ENCODE results near the gene EVL. TPM values are rescaled to one million over a fixed set of nuclear protein-coding genes. Genes with fewer than 3 reads are reported as not detected.

EVL gene
- total RNA-seq, 1 donor from 2014 or later: 6.1 TPM

DNA sequence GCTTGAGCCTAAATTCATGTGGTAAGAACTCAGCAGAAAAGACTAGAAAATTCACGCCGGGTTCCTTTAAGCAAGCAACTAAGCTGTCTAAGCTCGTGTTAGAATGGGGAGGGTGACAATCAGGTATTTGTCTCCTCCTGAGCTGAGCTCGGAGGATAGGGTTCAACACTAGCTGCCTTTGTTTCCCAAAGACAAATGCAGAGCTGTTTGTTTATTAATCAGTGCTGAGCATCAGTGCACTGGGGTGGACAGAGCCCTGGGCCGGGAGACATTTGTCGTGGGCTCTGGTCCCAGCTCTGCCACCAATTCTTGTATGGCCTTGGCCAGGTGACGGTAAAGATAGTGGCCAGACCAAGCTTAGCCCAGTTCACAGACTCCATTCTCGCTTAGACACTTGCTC lies 50.5 kb downstream of the EVL start:
- no peak for DNase-seq (ENCODE audit: low read depth)
- Histone ChIP-seq H3K27me3 (ENCODE audit: control insufficient read depth, insufficient read depth, low read length) (no peaks in the 10 kb centered on the region), H3K36me3 (ENCODE audit: control insufficient read depth, insufficient read depth, low read length) (no peaks in the 10 kb centered on the region), H3K4me3 (ENCODE audit: low read depth, low read length) (no peak overlapping the region)
- no peak for FAIRE-seq
- no peak for TF ChIP-seq CTCF (IDR thresholded peaks at IDR 0.05; ENCODE audit: insufficient read depth, low read length, severe bottlenecking)

DNA sequence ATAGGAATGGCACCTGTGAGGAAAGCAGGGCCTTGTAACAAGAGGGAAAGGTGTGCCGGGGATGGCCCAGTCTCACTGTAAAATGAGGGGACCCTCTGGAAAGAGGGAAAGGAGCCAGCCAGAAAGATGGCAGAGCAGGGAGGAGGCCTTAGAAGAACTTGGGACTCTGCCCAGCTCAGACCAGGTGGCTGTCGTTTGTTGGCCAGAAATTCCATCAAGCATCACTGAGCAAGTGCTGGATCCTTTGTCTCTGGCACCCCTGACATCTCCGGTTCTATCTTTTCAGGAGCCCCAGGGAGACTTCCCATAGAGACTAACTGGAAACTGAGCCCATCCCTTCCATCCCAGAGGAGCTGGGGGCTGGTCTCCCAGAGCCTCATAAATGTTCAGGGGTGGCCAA lies 50.9 kb downstream of the EVL start:
- no peak overlapping the region for H3K4me3 ChIP-seq (ENCODE audit: low read depth, low read length)
- no peaks in the 10 kb centered on the region for H3K36me3 ChIP-seq (ENCODE audit: control insufficient read depth, insufficient read depth, low read length)
- TF ChIP-seq CTCF (IDR thresholded peaks at IDR 0.05; ENCODE audit: insufficient read depth, low read length, severe bottlenecking): no peak
- no peak for DNase-seq (ENCODE audit: low read depth)
- no peaks in the 10 kb centered on the region for H3K27me3 ChIP-seq (ENCODE audit: control insufficient read depth, insufficient read depth, low read length)
- no peak for FAIRE-seq

DNA sequence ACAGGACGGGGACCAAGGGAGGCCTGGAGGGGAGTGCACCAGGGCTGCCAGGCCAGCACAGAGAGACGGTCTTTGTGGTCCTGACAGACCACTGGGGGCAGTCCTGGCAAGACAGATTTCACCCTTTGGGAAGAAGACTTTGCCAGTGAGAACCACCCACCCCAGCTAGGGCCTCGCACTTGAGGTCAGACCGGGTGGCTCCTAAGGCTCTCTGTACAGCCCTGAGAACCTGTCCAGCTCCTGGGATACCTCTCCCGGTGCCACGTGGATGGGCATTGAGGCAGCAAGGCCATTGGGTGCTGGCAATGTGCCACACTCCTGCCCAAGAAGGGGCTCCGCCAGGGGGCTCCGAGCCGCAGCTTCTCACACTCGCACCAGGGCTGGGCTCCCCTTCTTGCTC lies 51.8 kb downstream of the EVL start:
- Histone ChIP-seq H3K4me3 (ENCODE audit: low read depth, low read length) (no peak overlapping the region), H3K36me3 (ENCODE audit: control insufficient read depth, insufficient read depth, low read length) (no peaks in the 10 kb centered on the region), H3K27me3 (ENCODE audit: control insufficient read depth, insufficient read depth, low read length) (no peaks in the 10 kb centered on the region)
- DNase-seq (ENCODE audit: low read depth) (no peak), FAIRE-seq (no peak)
- TF ChIP-seq CTCF (IDR thresholded peaks at IDR 0.05; ENCODE audit: insufficient read depth, low read length, severe bottlenecking): no peak

DNA sequence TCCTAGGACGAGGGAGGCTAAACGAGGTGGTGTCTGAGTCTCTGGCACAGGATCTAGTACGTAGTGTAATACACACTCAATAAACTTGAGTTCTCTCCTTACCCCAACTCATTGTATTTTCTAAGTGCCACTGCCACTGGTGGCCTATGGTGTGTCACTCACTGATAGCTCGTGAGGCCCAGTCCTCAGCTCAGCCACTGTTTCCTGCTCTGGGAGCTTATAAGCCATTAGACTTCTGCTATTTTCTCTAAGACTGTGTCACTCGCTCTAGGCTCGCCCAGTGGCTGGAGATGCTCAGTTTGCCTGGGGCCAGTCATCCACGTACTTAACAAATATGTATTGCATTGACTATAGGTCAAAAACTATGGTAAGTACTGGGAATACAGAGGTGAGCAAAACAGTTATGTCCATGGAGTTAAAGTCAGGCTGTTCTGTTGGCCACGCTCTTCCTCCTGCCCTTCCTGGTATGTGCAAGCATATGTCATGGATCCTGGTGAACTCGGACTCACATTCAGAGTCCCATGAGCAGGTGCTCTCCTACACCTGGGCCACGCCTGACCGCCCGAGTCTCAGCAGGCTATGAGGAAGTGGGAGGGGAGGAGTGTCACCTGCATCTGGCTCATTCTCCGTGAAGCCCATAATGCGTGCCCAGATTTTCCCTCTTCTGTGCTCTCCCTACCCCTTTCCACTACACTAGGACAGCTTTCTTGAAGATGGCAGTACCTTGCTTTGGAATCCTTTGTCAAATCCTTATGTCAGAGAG lies 52.6 kb downstream of the EVL start:
- no peaks in the 10 kb centered on the region for H3K27me3 ChIP-seq (ENCODE audit: control insufficient read depth, insufficient read depth, low read length)
- TF ChIP-seq CTCF (IDR thresholded peaks at IDR 0.05; ENCODE audit: insufficient read depth, low read length, severe bottlenecking): no peak
- peak; percentile 92 for FAIRE-seq
- DNase-seq (ENCODE audit: low read depth): no peak
- H3K4me3 ChIP-seq (ENCODE audit: low read depth, low read length): no peak overlapping the region
- no peaks in the 10 kb centered on the region for H3K36me3 ChIP-seq (ENCODE audit: control insufficient read depth, insufficient read depth, low read length)

DNA sequence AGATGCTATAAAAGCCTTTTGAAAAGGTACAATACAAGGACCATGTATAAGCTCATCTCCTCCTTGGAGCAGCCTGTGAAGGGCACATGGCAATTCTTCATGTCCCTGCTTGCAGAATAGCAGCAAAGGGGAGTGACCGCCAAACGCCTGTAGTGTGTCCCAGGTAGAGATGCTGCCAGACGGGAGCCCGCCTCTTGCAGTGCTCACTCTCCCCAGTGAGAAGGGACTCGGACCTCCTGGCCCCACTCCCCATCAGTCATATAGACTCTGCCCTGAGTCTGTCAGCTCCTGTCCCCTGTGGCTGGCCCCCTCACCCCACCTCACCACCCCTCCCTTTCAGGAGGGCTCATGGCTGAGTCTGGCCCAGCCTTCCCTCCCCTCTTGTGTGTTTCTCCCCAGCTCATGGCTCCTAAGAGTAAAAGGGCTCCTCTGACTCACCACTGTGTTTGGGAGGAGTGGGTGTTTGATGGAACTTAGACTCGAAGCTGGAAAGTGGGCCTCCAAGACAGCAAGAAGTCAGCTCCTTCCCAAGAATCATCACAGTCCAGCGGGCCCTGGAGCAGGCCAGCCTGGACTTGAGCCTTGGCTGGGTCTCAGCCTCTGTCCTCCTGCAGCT lies 53.3 kb downstream of the EVL start:
- H3K36me3 ChIP-seq (ENCODE audit: control insufficient read depth, insufficient read depth, low read length): no peaks in the 10 kb centered on the region
- no peak for TF ChIP-seq CTCF (IDR thresholded peaks at IDR 0.05; ENCODE audit: insufficient read depth, low read length, severe bottlenecking)
- no peak for DNase-seq (ENCODE audit: low read depth)
- peak; percentile 52 for FAIRE-seq
- H3K4me3 ChIP-seq (ENCODE audit: low read depth, low read length): no peak overlapping the region
- H3K27me3 ChIP-seq (ENCODE audit: control insufficient read depth, insufficient read depth, low read length): no peaks in the 10 kb centered on the region
